ENCODE data around the gene SHANK2.

The SHANK2 gene

GRCh38 chr11:71298016-71298550, 45.7 kb upstream of the SHANK2 start:
- DNase-seq = peak in 1 of 2 donors; percentile 41
- no peaks in the 10 kb centered on the region for H3K36me3 ChIP-seq
- TF ChIP-seq, protein P1, sequence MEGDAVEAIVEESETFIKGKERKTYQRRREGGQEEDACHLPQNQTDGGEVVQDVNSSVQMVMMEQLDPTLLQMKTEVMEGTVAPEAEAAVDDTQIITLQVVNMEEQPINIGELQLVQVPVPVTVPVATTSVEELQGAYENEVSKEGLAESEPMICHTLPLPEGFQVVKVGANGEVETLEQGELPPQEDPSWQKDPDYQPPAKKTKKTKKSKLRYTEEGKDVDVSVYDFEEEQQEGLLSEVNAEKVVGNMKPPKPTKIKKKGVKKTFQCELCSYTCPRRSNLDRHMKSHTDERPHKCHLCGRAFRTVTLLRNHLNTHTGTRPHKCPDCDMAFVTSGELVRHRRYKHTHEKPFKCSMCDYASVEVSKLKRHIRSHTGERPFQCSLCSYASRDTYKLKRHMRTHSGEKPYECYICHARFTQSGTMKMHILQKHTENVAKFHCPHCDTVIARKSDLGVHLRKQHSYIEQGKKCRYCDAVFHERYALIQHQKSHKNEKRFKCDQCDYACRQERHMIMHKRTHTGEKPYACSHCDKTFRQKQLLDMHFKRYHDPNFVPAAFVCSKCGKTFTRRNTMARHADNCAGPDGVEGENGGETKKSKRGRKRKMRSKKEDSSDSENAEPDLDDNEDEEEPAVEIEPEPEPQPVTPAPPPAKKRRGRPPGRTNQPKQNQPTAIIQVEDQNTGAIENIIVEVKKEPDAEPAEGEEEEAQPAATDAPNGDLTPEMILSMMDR (IDR thresholded peaks at IDR 0.05) = no peak
- no peaks in the 10 kb centered on the region for H3K9me3 ChIP-seq
- H3K4me1 ChIP-seq = peaks cover 0 to 27% (median 16%) of the 10 kb centered on the region in 4 donors
- intact Hi-C loops (cut with DNase I; ENCODE audit: low total_unique reads) = no loop called here
- no peak overlapping the region for H3K4me3 ChIP-seq
- H3K27ac ChIP-seq = no peak overlapping the region
- peaks cover 0 to 5% of the 10 kb centered on the region in 2 donors for H3K27me3 ChIP-seq

- Histone ChIP-seq H3K27ac (no peak overlapping the region), H3K4me1 (peaks cover 0 to 16% (median 12%) of the 10 kb centered on the region in 4 donors), H3K9me3 (peaks cover 0 to 12% (median 0%) of the 10 kb centered on the region in 3 donors), H3K27me3 (peaks cover 0 to 5% of the 10 kb centered on the region in 2 donors), H3K4me3 (no peak overlapping the region), H3K36me3 (no peaks in the 10 kb centered on the region)
- peak in 1 of 2 donors; percentile 37 for DNase-seq
- TF ChIP-seq, protein P1 (IDR thresholded peaks at IDR 0.05) = no peak
- intact Hi-C loops (cut with DNase I; ENCODE audit: low total_unique reads) = no loop called here
Measured at GRCh38 chr11:71294846-71295600, 42.6 kb upstream of the SHANK2 start.

DNA sequence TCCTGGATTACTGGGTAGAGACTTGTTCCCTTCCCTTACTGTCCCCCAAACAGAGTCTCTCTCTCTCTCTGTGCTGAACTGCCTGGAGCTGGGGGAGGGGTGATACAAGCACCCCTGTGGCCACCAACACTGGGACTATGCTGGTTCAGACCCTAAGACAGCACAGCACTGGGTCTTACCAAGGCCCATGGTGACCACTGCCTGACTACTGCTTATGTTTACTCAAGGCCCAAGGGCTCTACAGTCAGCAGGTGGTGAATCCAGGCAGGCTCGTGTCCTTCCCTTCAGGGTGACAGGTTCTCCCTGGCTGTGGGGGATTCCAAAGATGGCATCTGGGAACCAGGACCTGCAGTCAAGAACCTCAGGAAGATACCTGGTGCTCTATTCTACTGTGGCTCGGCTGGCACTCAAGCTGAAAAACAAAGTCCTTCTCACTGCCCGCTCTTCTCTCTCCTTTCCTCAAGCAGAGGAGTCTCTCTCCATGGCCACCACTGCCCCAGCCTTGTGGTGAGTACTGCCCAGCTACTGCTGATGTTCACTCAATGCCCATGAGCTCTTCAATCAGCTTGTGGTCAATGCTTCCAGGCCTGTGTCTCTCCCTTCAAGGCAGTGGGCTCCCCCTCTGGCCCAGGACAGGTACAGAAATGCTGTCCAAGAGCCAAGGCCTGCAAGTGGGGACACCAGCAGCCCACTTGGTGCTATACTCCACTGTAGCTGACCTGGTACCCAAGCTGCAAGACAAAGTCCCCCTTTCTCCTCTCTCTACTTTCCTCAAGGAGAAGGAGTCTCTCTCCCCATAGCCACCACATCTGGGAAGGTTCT, 41.8 kb upstream of the SHANK2 start:
- intact Hi-C loops (cut with DNase I; ENCODE audit: low total_unique reads) = no loop called here
- no peak overlapping the region for H3K4me3 ChIP-seq
- TF ChIP-seq, protein P1 (IDR thresholded peaks at IDR 0.05) = no peak
- no peaks in the 10 kb centered on the region for H3K36me3 ChIP-seq
- DNase-seq = peak in 1 of 2 donors; percentile 53
- H3K27ac ChIP-seq = no peak overlapping the region
- H3K4me1 ChIP-seq = peaks cover 0 to 8% (median 5%) of the 10 kb centered on the region in 4 donors
- H3K27me3 ChIP-seq = peaks cover 0 to 5% of the 10 kb centered on the region in 2 donors
- H3K9me3 ChIP-seq = peaks cover 0 to 12% (median 0%) of the 10 kb centered on the region in 3 donors

DNA sequence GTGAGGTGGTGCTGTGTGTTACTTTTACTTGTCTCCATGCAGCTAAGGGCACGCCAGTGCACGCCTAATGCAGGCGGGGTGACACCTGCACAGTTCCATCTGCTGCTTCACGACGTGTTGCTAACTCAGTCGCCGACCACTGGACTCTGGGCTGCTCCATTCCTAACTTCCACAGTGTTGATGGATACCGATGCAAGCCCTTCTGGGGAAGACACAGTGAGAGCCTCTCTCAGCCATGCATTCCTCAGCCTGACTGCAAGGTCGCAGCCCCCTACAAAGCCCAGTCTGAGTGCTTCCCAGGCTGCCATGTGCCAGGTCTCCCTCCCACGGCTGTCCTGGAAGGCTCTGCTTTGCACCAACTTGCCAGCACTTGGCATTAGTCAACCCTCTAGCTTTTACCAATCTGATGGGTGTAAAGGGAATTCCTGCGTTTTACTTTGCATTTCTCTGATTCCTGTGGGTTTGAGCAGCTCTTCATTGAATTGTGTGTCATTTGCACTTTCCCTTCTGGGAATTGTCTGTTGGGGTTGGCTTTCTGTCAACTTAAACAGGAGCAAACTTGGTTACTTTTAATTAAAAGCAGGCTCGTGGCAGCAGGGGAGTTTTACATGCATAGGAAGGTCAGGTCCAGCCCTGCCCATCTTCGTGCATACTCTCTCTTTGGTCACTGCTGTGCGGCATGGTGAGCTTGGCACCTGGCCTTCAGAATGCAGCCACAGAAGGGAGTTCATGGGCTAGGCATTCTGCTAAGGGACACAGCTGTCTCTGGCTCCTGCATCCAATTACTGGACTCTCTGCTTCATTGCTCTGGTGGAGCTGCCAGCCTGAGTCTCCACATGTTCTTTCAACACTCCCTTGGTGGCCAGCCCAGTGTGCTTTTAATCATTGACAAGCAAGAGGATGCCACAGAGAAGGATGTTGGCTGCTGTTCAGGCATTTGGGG, 34.6 kb upstream of the SHANK2 start:
- peak in 1 of 2 donors; percentile 63 for DNase-seq
- TF ChIP-seq, protein P1 (IDR thresholded peaks at IDR 0.05) = no peak
- peaks cover 0 to 9% (median 0%) of the 10 kb centered on the region in 3 donors for H3K9me3 ChIP-seq
- peaks cover 0 to 20% of the 10 kb centered on the region in 2 donors for H3K27me3 ChIP-seq
- no peak overlapping the region for H3K27ac ChIP-seq
- H3K36me3 ChIP-seq = no peaks in the 10 kb centered on the region
- H3K4me1 ChIP-seq = peaks cover 0 to 15% (median 8%) of the 10 kb centered on the region in 4 donors
- H3K4me3 ChIP-seq = no peak overlapping the region
- intact Hi-C loops (cut with DNase I; ENCODE audit: low total_unique reads) = no loop called here

DNA sequence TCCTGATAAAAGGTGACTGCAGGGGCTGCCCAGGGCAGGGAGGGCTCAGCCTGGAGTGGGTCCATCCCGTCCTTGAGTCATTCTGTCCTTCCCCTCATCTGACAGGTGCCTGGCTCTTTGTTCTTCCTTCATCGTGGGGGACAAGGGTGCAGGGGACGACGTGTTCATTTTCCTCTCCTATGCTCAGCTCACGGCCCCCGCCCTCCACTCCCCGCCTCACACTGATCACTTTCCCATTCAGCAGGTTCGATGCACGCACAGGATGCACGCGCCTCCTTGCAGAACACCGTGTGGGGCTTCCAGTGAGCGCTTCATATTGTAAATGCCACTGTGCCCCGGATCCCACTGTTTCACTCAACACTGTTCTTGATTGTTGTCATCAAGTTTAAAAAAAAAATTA, 32.7 kb upstream of the SHANK2 start:
- H3K4me3 ChIP-seq = no peak overlapping the region
- intact Hi-C loops (cut with DNase I; ENCODE audit: low total_unique reads) = no loop called here
- H3K27me3 ChIP-seq = peaks cover 0 to 36% of the 10 kb centered on the region in 2 donors
- no peak overlapping the region for H3K27ac ChIP-seq
- H3K36me3 ChIP-seq = no peaks in the 10 kb centered on the region
- peak in 1 of 2 donors; percentile 23 for DNase-seq
- H3K9me3 ChIP-seq = no peaks in the 10 kb centered on the region
- H3K4me1 ChIP-seq = peaks cover 0 to 15% (median 8%) of the 10 kb centered on the region in 4 donors
- TF ChIP-seq, protein P1 (IDR thresholded peaks at IDR 0.05) = no peak

All from tibial artery (tissue), 4 donors.